IMR-90 (cell line): ENCODE data around the gene NDUFAF5.

Experiments
- BHLHE40 ChIP-seq: fragments of 150-350 bp; IDR thresholded peaks from 2 replicates; pipeline ENCODE4 v1.6.1; 2016; ENCODE audit warnings: mild to moderate bottlenecking, low read depth, low read length
- CEBPB ChIP-seq: IDR thresholded peaks from 2 replicates; pipeline ENCODE4 v1.6.1; 2012; ENCODE audit warnings: low read depth, low read length, improper control_type of control experiment
- CHD1 ChIP-seq: IDR thresholded peaks from 2 replicates; pipeline ENCODE4 v1.6.1; 2012; ENCODE audit warnings: low read depth, low read length, improper control_type of control experiment
- MAFK ChIP-seq: IDR thresholded peaks from 2 replicates; pipeline ENCODE4 v1.6.1; 2012; ENCODE audit warnings: low read depth, low read length, improper control_type of control experiment
- MAZ ChIP-seq: IDR thresholded peaks from 2 replicates; pipeline ENCODE4 v1.6.1; 2012; ENCODE audit warnings: low read depth, mild to moderate bottlenecking, low read length, improper control_type of control experiment, moderate library complexity, borderline replicate concordance
- NFE2L2 ChIP-seq: fragments of 150-350 bp; IDR thresholded peaks from 2 replicates; pipeline ENCODE4 v1.6.1; 2016; ENCODE audit warnings: low read depth, mild to moderate bottlenecking, low read length
- POLR2A ChIP-seq: IDR thresholded peaks from 2 replicates; pipeline ENCODE4 v1.6.1; 2012; ENCODE audit warnings: mild to moderate bottlenecking, low read depth, low read length
- RAD21 ChIP-seq: IDR thresholded peaks from 2 replicates; pipeline ENCODE4 v1.6.1; 2012; ENCODE audit warnings: low read length, improper control_type of control experiment
- RCOR1 ChIP-seq: IDR thresholded peaks from 2 replicates; pipeline ENCODE4 v1.6.1; 2012; ENCODE audit warnings: mild to moderate bottlenecking, low read length, improper control_type of control experiment; ENCODE audit not compliant: insufficient replicate concordance
- RFX5 ChIP-seq: IDR thresholded peaks from 2 replicates; pipeline ENCODE4 v1.8.0; 2012; ENCODE audit warnings: low read depth, mild to moderate bottlenecking, low read length, moderate library complexity
- SMC3 ChIP-seq: fragments of 150-350 bp; IDR thresholded peaks from 2 replicates; pipeline ENCODE4 v1.6.1; 2016; ENCODE audit warnings: low read depth, mild to moderate bottlenecking, antibody characterized with exemption, low read length, moderate library complexity
- TF ChIP-seq, protein P1 (sequence below): conservative IDR thresholded peaks from 2 replicates; pipeline ENCODE4 v1.5.1; 2012; ENCODE audit warnings: mild to moderate bottlenecking, low read depth, low read length, improper control_type of control experiment
- TF ChIP-seq, protein P2 (sequence below): fragments of 150-350 bp; IDR thresholded peaks from 2 replicates; pipeline ENCODE4 v1.6.1; 2017; ENCODE audit warnings: mild to moderate bottlenecking, antibody characterized with exemption, low read length, low read depth

DNA sequence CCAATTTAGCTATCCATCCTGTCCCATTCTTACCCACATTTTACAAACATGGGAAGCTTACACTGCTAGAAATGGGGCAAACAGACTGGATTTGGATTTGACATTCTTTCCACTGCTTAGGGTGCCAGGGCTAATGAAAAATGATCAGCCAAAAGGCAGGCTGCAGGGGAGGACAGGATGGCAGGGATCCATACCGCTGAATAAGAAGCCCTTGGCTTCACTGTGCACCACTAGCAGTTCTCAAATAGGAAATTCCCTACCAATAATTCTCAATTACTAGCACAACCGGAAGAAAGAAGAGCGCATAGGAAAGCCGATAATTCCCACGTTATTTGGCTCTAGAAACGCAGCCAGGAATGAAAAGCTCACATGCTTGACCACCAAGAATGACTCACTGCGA, 73.1 kb downstream of the NDUFAF5 start:
- TF ChIP-seq, protein P1, sequence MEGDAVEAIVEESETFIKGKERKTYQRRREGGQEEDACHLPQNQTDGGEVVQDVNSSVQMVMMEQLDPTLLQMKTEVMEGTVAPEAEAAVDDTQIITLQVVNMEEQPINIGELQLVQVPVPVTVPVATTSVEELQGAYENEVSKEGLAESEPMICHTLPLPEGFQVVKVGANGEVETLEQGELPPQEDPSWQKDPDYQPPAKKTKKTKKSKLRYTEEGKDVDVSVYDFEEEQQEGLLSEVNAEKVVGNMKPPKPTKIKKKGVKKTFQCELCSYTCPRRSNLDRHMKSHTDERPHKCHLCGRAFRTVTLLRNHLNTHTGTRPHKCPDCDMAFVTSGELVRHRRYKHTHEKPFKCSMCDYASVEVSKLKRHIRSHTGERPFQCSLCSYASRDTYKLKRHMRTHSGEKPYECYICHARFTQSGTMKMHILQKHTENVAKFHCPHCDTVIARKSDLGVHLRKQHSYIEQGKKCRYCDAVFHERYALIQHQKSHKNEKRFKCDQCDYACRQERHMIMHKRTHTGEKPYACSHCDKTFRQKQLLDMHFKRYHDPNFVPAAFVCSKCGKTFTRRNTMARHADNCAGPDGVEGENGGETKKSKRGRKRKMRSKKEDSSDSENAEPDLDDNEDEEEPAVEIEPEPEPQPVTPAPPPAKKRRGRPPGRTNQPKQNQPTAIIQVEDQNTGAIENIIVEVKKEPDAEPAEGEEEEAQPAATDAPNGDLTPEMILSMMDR, result no peak
- TF ChIP-seq NFE2L2 (no peak), BHLHE40 (no peak), POLR2A (no peak), RAD21 (no peak), RFX5 (no peak), RCOR1 (no peak), MAZ (no peak), CEBPB (no peak), MAFK (no peak), SMC3 (no peak), CHD1 (no peak)
- TF ChIP-seq, protein P2, sequence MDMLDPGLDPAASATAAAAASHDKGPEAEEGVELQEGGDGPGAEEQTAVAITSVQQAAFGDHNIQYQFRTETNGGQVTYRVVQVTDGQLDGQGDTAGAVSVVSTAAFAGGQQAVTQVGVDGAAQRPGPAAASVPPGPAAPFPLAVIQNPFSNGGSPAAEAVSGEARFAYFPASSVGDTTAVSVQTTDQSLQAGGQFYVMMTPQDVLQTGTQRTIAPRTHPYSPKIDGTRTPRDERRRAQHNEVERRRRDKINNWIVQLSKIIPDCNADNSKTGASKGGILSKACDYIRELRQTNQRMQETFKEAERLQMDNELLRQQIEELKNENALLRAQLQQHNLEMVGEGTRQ, result no peak
